BJ (cell line): ENCODE results near the gene DUSP15. TPM values are rescaled to one million over a fixed set of nuclear protein-coding genes. Genes with fewer than 3 reads are reported as not detected.
"Not testable (repeated sequence)": the region's sequence is repeated elsewhere in the genome, so short reads cannot be mapped to it uniquely, and the experiment has no call there.

Experiments
- CTCF ChIA-PET: fragments of 350-600 bp; formaldehyde crosslinking; extraction: SDS; loops from one replicate; lab custom pipeline; 2021; ENCODE audit warnings: antibody characterized with exemption, inconsistent platforms; lab: Yijun Ruan, JAX
- POLR2A ChIA-PET: fragments of 300-600 bp; sonication (Branson Sonifier 250); formaldehyde crosslinking; extraction: SDS; loops from one replicate; lab custom pipeline; 2021; ENCODE audit warnings: antibody characterized with exemption; lab: Charles Lee
- DNase-seq: peaks from one replicate; pipeline ENCODE4 v3.0.0-alpha.2; 2011; ENCODE audit warnings: low read depth
- H3K27me3 ChIP-seq: 2 replicates; pipeline ENCODE4 v1.6.0; 2011; ENCODE audit warnings: low read length; ENCODE audit not compliant: control insufficient read depth, insufficient read depth
- H3K36me3 ChIP-seq: 2 replicates; pipeline ENCODE4 v1.5.1; 2011; ENCODE audit warnings: low read length; ENCODE audit not compliant: control insufficient read depth, insufficient read depth
- H3K4me3 ChIP-seq: 2 replicates; pipeline ENCODE4 v1.5.1; 2011; ENCODE audit warnings: low read depth, mild to moderate bottlenecking, control low read depth, low read length
- CTCF ChIP-seq: IDR thresholded peaks from 2 replicates; pipeline ENCODE4 v1.5.1; 2011; ENCODE audit warnings: low read depth, mild to moderate bottlenecking, control low read depth, inconsistent platforms, low read length, moderate library complexity; ENCODE audit not compliant: insufficient read depth
- polyA plus RNA-seq: library from polyadenylated mRNA; depleted of rRNA; stranded (reverse); fragments of >200 nt; gene quantifications from 2 replicates; pipeline ENCODE4 v1.2.3, GENCODE V29; 2011

The DUSP15 gene
- polyA plus RNA-seq, 1 experiment = 0.09 TPM

DNA sequence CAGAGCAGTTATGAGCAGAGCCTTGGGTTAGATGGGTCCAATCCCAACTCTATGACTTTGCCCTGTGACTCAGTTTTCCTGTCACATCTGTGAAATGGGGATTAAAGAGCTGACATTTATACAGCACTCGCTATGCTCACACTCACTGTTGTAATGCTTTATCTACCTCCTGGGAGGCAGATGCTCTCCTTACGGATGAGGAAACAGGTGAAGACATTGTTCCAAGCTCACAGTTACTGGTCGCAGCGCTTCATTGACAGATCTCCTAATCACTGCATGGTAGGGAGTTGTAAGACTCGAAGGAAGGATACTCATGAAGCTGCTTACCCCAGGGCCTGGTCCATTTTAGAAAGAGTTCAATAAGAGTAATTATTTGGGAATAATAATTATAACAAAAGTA, 54.1 kb downstream of the DUSP15 start:
- H3K4me3 ChIP-seq = no peak overlapping the region
- no peaks in the 10 kb centered on the region for H3K36me3 ChIP-seq
- H3K27me3 ChIP-seq = no peaks in the 10 kb centered on the region
- ChIA-PET CTCF (interaction anchor here (1.6 to 4.0 kb wide), 2 partner anchors 31 to 215 kb away, joined by 11 to 27 read pairs; no protein-coding TSS in a partner anchor), POLR2A (no interaction called here)
- no peak for TF ChIP-seq CTCF
- no peak for DNase-seq

GRCh38 chr20:31815408-31816188, 54.7 kb downstream of the DUSP15 start:
- no peaks in the 10 kb centered on the region for H3K36me3 ChIP-seq
- no peaks in the 10 kb centered on the region for H3K27me3 ChIP-seq
- ChIA-PET CTCF (interaction anchor here (1.6 to 4.0 kb wide), 2 partner anchors 31 to 216 kb away, joined by 11 to 27 read pairs; no protein-coding TSS in a partner anchor), POLR2A (no interaction called here)
- no peak overlapping the region for H3K4me3 ChIP-seq
- DNase-seq = no peak
- no peak for TF ChIP-seq CTCF

GRCh38 chr20:31814142-31814541, 56.2 kb downstream of the DUSP15 start:
- H3K4me3 ChIP-seq, H3K36me3 ChIP-seq, H3K27me3 ChIP-seq, DNase-seq, POLR2A ChIA-PET: not testable (repeated sequence)
- CTCF ChIA-PET = interaction anchor here (1.0 to 1.6 kb wide), 4 partner anchors 8 to 39 kb away, joined by 3 to 11 read pairs (median 3); no protein-coding TSS in a partner anchor

DNA sequence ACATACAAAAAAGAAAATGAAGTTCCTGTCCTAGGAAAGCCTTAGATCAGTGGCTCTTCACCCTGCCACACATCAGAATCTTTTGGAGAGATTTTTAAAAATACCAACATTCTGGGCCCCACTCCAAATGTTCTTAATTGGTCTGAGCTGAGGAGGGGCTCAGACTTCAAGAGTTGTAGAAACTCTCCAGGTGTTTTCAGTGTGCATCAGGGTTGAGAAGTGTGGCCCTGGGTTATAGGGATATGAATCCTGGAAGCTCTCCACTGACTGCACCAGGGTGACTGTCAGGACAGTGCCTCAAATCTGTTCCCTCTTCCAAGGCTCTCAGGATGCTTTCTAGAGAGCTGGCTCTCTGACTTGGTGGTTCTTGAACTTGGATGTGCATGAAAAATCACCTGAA, 56.7 kb downstream of the DUSP15 start:
- ChIA-PET POLR2A (no interaction called here), CTCF (interaction anchor here (1.0 to 1.6 kb wide), 3 partner anchors 9 to 25 kb away, joined by 3 to 11 read pairs (median 3); no protein-coding TSS in a partner anchor)
- no peak for TF ChIP-seq CTCF
- no peak for DNase-seq
- Histone ChIP-seq H3K36me3 (no peaks in the 10 kb centered on the region), H3K4me3 (no peak overlapping the region), H3K27me3 (no peaks in the 10 kb centered on the region)

GRCh38 chr20:31811796-31812728, 58.3 kb downstream of the DUSP15 start:
- H3K4me3 ChIP-seq = no peak overlapping the region
- no peaks in the 10 kb centered on the region for H3K27me3 ChIP-seq
- H3K36me3 ChIP-seq = no peaks in the 10 kb centered on the region
- no peak for DNase-seq
- CTCF ChIA-PET = interaction anchor here (1.3 to 3.2 kb wide), 2 partner anchors 11 to 41 kb away, joined by 4 to 20 read pairs; no protein-coding TSS in a partner anchor
- TF ChIP-seq CTCF = no peak
- POLR2A ChIA-PET = interaction anchor here (0.6 kb wide), 1 partner anchor 15 kb away, joined by 3 read pairs; no protein-coding TSS in a partner anchor
